ENCODE data around the gene DTD2.
"Not testable (repeated sequence)": the region's sequence is repeated elsewhere in the genome, so short reads cannot be mapped to it uniquely, and the experiment has no call there.

DTD2 gene

DNA sequence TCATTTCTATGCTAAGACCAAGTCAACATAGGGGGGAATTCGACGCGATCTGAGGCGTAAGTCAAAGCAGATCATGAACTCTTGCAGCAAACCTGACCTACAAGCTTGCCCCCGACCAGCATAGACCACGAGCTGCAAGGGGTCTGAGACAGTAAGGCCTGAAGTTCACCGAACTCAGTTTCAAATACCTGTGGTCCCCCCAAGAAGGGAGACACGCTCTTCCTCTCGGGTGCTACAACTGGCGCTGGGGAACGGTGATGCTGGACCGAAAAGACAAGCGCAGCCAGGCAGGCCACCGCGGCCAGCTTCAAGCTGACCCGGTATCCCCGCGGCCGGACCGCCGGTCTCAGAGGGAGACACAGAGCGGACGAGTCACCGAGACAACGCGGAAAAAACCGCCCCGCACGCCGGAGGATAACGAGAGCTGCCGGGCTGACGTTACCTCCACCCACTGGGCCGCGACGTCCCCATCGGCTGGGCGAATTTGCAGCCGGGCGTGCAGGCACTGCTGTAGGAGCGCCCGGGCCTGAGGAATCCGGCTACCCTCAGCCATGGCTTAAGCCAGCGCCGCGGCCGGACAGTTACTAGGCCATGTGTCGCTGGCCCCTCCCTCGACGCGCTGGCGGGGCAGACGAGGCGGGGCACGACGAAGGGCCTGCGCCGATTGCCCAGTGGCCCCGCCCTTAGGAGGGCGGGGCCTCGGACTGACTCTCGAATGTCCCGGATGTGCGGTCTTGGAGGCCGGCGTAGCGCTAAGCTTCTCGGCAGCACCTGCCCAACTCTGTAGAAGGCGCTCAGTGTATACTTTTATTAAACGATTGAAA, at the start of gene DTD2:
Gene DTD2 (minus strand): TSS at position 666 of the 824 bp plus-strand sequence. CDS start 113 bp downstream, at position 553.
- peak; percentile 68 for DNase-seq

DNA sequence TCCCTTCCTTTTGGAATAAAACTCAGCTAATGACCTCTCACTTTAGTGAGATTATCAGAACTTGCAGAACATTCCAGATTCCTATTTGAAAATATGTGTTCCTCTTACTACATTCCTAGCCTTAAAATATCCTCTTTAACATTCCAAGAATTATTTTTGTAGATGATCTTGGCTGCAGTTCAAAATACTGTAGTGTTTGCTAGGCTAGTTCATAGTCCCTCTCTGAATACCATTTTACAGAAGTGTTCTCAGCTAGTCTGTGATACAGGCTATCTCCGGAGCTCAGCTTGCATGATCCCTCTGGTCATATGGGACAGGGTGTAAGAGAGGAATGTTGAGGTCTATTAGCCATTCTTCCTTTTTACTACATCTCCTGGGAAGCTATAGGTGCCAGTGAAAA, 48.1 kb upstream of the DTD2 start:
- DNase-seq, result no peak

DNA sequence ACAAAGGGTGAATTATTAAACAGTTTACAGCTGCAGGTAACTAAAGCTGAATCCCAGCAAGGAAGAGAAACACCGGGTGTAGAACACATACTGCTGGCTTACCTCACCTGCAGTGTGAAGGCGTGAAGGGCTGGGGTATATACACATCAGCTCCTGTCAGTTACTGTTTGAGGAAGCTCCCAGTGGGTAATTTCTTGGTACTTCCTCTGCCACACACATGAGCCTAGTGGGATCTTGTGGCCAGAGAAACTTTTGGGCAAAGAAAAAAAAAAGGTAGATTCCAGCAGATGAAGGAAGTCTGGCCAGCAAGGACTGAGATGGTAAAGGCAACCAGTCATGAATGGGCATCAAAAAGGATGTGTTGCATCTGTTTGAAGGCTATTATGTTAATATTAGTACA, 44.6 kb upstream of the DTD2 start:
- DNase-seq, result no peak

DNA sequence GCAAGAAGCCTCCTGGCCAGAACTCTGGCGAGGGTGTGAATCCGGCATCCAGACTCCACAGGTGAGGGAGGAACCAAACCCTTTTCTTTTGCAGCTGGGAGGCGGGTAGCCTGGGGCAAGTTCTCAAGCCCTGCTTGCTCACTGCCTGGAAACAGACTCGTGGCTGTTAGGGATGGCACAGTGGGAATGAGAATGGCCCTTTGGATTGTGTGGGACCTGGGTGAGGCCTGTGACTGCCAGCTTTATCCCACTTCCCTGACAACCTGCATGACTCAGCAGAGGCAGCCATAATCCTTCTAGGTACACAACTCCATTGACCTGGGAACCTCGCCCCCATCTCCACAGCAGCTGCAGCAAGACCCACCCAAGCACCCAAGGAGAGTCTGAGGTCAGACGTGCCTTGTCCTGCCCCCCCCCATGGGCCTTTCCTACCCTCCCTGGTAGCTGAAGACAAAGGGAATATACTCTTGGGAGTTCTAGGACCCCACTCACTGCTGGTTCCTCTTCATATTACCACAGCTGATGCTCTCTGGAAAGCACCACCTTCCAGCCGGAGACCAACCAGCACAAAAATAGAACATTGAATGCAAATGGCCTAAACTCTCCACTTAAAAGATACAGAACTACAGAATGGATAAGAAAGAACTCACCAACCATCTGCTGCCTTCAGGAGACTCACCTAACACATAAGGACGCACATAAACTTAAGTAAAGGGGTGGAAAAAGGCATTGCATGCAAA, 35.6 kb upstream of the DTD2 start:
- no peak for DNase-seq

DNA sequence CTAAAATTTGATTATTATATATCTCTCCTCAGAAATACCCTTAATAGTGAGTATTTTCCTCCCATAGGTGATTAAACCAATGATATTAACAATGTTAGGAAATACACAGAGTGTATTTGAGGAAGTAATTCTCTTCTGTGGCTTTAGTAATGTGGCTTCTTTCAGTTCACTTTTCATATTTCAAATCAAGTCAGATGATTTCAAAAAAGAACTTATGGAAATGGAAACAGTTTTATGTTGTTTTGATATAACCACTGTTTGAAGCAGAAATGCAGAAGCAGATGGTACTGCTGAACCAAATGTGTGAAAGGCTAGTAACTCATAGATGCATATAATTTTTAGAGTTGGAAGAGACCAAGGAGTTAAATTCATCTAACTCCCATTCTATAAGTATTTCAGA, 32.4 kb upstream of the DTD2 start:
- DNase-seq, result no peak

DNA sequence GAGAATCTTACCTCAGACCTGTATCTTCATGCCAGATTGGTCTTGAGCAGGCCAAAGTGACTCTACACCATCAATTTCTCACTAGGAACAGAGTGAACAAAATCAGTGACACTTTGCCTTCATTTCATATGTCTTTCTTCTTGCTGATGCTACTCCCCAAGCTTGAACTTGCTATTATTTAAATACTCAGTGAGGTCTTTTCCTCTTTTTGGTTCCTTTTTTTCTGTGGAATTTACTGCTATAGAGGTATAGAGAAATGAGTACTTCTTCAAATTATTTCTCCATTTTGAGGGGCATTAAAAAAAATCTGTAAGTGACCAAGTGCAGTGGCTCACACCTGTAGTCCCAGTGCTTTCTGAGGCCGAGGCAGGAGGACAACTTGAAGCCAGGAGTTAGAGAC, 30.6 kb upstream of the DTD2 start, which contains the start of gene GPR33:
Gene GPR33 (minus strand): TSS at position 154 of the 400 bp plus-strand sequence. CDS start 4,074 bp downstream, outside the sequence.
- DNase-seq, result no peak

DNA sequence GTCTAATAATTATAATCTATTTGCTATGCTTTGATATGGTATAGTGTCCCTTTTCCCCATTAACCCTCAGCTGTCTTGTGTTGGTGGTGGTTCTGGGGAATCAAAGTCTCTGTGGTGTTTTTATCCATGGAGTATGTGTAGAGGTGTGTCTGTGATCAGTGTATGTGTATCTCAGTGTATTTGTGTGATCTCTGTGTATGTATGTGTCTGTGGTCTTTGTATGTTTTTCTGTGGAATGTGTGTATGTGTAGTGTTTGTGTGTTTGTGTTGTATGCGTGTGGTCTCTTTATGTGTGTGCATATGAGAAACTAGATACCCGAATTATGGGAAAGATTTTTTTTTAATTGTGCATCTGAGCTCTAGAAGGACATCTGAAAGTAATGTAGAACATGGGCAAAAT, 29.5 kb upstream of the DTD2 start:
- no peak for DNase-seq

DNA sequence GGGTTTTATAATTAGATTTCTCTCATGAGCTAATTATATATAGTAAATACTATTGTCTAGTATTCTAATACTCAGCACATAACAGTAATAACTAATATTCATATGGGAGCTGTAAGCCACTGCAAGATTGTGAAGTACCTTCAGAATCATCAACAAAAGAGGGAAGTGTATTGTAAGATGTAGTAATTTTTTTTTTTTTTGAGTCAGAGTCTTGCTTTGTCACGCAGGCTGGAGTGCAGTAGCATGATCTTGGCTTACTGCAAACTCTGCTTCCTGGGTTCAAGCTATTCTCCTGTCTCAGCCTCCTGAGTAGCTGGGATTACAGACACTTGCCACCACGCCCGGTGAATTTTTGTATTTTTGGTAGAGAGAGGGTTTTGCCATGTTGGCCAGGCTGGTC, 27.4 kb upstream of the DTD2 start:
- DNase-seq, result no peak

DNA sequence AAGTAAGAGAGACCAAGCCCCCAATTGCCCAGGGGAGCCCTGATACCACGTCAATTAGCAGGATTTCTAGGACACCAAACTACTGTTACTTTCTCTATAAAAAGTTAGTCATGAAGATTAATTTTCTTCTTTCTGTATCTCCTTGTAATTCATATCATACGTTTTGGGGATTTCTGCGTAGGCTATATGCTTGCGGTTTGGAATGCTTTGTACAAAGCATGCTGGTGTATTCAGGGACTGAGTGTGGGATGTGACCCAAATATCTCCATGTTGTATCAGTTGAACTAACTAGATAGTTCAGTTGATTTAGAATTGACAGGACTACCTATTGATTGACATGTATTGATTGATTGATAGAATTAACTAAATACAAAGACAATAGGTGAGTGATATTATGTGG, 22.9 kb upstream of the DTD2 start:
- no peak for DNase-seq

DNA sequence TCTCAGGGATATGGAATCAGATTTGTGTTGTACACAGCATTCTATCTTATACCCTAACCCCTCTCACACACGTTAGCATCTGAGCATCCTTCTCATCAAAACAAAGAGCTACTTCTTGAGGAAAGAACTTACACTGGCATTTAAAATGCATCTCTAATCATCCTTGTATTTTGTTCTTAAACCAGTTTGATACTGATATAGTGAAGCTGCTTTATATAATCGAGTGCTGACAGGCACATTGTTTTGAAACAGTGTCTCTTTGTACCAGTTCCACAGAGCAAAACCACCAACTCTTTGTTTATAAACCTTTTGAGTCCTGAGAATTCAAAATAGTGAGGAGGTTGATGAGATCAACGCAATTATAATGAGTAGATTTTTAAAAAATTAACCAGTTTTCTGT, 21.7 kb upstream of the DTD2 start:
- DNase-seq, result no peak

DNA sequence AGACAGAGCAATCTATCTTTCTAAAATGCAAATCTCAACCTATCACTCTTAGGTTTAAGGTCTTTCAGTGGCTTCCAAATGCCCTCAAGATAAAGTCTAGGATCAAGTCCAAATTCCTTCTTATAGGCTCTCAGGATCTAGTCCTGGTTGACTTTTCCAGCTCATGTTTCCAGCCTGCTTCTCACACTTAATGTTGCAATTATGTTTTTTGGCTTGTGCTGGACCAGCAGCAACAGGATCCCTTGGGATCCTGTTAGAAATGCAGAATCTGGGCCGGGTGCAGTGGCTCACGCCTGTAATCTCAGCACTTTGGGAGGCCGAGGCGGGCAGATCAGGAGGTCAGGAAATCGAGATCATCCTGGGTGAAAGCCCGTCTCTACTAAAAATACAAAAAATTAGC, 19.9 kb upstream of the DTD2 start:
- no peak for DNase-seq

DNA sequence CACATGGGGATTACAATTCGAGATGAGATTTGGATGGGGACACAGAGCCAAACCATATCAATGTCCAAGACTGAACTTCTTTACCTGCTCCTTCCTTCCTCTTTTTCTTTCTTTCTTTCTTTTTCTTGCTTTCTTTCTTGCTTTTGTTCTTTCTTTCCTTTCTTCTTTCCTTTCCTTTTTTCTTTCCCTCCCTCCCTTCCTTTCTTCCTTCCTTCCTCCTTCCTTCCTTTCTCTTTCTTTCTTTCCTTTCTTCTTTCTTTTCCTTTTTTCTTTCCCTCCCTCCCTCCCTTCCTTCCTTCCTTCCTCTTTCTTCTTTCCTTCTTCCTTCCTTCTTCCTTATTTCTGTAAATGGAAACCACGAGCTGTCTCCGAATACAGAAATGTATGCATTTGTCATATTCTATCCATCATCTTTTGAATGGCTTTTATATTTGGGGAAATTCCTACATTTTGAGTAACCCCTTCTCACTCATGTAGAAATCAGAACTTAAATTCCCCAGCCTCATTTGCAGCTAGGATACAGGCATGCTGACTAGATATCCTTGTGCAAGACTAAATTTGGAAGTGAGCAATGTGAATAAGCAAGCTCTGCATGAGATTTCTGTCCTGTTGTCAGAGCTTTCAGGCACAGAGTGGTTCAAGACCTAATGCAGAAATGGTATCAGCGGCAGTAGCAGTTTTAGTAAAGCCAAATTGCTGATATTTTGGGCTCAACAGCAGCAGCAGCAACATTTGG, 19.0 kb upstream of the DTD2 start:
- DNase-seq, result no peak

DNA sequence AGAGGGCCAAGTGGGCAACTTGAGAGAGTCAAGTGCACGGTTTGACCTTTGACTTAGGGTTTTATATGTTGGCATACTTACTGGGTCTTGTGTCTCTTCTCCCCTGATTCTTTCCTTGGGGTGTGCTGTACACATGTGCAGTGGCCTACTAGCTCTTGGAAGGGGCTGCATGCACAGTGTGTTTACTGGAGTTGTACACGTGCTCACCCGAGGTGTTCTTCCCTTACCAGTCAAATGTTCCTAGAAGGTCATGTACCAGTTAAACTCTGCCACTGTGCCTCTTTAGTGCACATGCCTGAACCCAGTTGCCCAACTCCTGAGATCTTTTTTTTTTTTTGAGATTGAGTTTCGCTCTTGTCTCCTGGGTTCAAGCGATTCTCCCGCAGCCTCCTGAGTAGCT, 9.2 kb upstream of the DTD2 start:
- no peak for DNase-seq

DNA sequence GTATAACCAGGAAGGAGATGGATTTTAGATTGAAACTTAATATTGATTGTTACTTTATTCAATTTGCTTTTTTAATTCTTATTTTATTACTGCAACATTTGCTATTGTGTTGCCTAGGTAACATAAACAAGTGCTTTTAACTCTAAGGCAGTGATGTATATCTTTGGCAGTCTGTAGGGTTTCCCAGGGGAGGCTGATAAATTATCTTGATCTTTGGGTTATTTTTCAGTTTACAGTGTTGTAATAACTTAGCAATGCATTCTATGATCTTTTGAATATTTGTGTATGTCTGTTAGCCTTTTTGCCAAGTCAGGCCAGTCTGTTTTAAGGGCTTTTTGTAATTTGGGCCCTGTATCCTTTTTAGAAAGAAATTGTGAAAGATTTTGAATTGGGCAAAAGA, 7.8 kb upstream of the DTD2 start:
- no peak for DNase-seq

DNA sequence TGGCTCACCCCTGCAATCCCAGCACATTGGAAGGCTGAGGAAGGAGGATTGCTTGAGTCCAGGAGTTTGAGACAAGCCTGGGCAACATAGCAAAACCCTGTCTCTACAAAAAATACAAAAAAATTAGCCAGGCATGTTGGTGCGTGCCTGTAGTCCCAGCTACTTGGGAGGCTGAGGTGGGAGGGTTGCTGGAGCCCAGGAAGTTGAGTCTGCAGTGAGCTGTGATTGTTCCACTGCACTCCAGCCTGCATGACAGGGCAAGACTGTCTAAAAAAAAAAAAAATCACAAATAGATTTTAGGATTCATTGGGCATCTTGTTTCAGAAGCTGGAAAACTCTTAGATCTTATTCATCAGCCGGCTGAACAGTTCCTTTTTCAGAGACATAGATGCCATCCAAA, 5.1 kb upstream of the DTD2 start:
- DNase-seq, result not testable (repeated sequence)

DNA sequence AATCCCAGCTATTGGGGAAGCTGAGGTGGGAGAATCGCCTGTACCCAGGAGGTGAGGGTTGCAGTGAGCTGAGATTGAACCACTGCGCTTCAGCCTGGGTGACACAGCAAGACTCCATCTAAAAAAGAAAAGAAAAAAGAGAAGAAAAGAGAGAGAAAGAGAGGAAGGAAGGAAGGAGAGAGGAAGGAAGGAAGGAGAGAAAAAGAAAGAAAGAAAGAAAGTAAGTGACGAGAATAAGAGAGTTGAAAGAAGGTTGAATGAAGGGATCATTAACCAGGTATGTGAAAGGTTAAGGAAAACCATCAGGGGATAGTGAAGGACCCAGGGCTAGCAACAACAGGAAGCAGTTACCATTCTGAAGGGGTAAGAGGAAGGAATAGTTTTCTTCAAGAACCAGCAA, 4.2 kb upstream of the DTD2 start:
- DNase-seq, result no peak

DNA sequence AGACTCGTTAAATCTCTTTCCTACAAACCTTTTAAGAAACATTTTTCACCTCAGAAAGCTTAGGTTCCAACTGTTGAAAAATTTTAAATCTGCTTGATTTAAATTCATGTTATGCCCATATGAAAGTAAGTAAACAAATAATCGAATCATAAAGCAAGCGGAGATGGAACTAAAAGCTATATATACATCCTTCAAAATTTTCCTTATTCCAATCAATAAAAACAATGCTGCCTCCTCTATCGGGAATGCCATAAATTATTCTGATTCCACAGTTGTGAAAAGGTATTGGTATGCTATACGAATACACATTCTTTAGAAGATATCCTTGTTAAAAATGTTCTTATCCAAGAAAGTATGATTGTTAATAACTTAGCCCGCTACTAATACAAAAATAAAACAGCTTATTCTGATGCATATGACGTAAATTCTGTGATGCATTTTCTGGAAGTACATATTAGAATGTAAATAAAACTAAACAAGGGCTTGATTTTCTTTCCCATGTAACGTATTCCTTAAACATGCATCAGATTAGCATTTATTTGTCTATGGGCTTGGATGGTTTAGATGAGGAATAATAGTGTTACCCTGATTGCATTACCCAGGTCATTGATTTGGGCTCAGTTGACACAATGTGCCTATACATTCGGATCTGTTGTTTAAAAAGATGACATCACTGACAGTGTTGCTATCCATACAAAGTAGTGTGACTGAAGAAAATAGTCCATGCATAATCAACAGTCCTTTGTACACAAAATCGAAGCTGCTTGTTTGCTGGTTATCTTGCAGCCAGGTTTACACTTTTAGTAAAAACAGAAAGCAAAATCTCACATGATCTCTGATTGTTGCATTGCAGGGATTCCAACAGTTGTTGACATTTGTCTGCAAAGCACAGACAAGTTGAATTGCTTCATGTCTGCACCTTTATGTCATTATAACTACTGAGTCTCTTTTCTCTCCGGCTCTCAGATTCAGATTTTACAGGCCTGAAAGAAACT, 656 bp upstream of the DTD2 start:
- no peak for DNase-seq

DNA sequence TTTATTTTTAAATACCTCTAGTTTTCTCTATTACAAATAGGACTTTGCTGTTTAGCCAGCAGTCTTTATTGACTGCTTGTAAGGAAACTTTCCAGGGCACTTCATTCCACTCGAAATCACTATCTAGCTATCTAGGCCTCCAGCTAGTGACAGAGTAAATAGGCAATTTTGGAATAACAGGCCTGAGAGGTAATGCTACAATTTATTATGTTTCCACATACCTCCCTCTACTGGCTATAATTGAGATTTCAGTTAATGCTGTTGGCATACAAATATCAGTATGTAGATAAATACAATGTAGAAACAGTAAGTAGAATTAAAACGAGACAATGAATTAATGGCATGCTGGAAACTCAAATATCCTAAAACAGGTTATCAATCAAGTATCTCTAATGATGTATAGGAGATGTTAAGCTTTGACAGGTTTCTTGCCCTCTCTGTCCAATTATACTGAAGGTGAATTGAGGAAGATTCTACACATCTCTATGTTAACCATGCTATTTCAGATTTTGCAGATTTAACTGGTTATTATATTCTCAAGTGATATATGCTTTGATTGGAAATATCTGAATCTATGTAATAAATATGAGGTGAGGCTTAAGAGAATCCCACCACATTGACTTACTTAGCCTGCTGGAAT, 7.2 kb downstream of the DTD2 start:
- no peak for DNase-seq

DNA sequence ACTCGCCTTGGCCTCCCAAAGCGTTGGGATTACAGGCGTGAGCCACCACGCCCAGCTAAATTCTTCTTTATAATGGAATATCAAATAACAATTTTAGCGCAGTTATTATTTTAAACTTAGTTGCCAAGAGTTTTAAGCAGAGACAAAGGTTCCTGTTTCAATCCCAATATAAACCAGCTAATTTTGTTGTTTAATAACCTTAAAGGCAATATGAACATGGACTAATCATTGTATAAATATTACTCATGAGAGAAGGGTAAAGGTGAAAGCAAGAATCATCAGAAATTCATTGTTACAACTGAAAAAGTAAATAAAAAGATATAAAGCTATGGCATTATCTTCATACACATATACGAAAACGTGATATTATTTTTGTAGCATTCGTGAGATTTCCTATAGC, 8.2 kb downstream of the DTD2 start:
- DNase-seq, result no peak

DNA sequence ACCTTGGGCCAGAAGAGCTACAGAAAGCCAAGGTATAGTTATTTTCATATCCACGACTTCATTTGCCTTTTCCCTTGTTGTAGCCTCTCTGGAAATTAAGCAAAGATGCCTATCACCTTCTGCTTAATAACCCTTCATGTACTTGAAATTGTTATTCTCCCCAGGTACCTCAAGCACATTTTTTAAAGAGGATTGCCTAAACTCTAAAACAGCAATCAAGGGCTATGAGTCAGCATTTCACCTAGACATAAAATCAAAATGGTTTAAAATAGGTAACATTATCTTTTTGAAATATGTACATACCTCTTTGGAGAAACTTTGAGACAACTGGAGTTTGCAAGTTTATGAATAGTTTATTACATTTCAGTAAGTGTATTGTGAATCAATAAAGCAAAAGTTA, 11.6 kb downstream of the DTD2 start:
- no peak for DNase-seq

DNA sequence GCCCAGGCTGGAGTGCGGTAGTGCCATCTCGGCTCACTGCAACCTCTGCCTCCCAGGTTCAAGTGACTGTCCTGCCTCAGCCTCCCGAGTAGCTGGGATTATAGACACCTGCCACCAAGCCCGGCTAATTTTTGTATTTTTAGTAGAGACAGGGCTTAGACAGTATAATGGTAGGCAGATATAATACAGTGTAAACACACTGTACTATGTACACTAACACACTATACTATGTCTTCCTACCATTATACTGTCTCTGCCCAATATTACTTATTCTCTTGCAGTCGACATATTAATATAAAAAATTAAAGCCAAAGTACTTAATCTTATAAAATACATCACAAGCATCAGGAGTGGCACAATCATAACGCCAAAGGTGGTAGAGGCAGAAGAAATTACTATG, 15.0 kb downstream of the DTD2 start:
- no peak for DNase-seq
